HG03558 (cell line): ENCODE measurements around the gene ITPKC.
"Not testable (repeated sequence)": the region's sequence is repeated elsewhere in the genome, so short reads cannot be mapped to it uniquely, and the experiment has no call there.

Source experiments
- ATAC-seq: cut with Tn5 transposase; IDR thresholded peaks from one replicate; pipeline ENCODE4 v1.9.1; 2021; ENCODE audit warnings: moderate number of reproducible peaks; ENCODE audit not compliant: unreplicated experiment; ENCODE audit errors: extremely low read depth

ITPKC gene

DNA sequence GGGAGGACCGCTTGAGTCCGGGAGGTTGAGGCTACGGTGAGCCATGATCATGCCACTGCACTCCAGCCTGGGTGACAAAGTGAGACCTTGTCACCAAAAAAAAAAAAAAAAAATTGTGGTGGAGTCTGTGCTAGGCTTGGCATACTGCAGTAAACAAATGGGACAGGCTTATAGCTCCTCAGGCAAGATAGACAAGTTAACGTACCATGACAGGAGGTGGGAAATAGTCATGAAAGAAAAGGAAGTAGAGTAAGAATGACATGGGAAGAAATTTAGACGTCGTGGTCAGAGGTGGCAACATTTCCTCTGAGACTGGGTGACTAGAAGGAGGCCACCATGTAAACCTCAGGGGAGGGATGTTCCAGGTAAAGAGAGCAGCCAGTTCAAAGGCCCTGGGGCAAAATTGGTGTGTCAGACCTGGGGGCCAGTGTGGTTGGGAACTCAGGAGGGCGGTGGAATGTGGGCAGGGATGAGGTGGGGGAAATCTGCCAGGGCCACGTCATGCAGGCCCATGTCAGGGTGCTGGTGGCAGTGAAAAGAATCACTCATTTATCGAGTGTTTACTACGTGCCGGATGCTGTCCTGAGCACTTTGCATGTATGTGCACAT lies 39.7 kb downstream of the ITPKC start:
- no peak for ATAC-seq

GRCh38 chr19:40758491-40758890 lies 41.6 kb downstream of the ITPKC start:
- ATAC-seq = no peak

GRCh38 chr19:40759352-40759751 lies 42.4 kb downstream of the ITPKC start:
- no peak for ATAC-seq

DNA sequence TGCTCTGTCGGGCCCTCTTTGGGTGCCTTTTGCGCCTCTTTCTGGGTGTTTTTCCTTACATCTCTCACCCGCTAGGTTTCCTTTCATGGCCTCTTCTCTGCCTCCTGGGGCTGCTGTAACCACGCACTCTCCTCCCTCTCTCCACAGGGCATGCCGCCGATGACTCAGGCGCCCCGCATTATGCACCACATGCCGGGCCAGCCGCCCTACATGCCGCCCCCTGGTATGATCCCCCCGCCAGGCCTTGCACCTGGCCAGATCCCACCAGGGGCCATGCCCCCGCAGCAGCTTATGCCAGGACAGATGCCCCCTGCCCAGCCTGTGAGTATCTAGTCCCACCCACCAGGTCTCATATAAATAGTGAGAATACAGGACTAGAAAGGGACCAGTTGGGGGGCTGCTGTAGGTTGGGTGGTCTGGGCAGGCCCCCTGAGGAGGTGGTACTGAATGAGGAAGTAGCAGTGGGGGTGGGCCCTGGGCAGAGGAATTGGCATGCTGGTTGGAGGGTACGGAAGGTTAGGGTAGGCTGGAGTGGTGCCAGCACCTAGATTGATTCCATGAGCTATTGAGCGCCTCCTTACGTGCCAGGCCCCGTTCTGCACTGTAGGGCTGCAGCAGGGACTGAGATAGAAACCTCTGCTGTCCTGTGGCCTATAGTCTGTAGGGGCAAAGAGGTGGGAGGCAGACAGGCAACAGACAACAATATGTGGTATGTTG lies 46.0 kb downstream of the ITPKC start:
- ATAC-seq = no peak

DNA sequence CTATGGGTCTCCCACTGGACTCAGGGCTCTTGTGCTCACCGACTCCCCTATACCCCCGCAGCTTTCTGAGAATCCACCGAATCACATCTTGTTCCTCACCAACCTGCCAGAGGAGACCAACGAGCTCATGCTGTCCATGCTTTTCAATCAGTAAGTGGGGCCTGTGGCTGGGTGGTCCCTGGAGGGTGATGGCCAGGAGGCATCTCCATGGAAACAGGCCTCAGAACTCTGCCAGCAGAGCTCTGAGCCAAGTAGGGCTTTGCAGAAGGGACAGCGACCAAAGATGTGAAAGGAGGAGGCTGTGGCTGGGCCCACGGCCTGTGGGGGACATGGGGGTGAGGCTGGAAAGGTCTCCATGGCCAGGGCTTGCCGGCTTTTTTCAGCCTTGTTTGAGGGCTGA lies 46.6 kb downstream of the ITPKC start:
- ATAC-seq = no peak

GRCh38 chr19:40763963-40764362 lies 47.1 kb downstream of the ITPKC start:
- ATAC-seq = no peak

DNA sequence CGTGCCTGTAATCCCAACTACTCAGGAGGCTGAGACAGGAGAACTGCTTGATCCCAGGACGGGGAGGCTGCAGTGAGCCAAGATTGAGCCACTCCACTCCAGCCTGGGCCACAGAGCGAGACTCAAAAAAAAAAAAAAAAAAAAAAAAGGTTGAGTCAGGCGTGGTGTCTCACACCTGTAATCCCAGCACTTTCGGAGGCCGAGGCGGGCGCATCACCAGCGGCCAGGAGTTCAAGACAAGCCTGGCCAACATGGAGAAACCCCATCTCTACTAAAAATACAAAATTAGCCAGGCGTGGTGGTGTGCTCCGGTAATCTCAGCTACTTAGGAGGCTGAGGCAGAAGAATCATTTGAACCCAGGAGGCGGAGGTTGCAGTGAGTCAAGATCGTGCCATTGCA lies 49.5 kb downstream of the ITPKC start:
- not testable (repeated sequence) for ATAC-seq

- no peak for ATAC-seq
These were observed 52.0 kb downstream of the ITPKC start for GRCh38 chr19:40768869-40769268.

- not testable (repeated sequence) for ATAC-seq
These were observed 54.4 kb downstream of the ITPKC start for GRCh38 chr19:40771101-40771862.

DNA sequence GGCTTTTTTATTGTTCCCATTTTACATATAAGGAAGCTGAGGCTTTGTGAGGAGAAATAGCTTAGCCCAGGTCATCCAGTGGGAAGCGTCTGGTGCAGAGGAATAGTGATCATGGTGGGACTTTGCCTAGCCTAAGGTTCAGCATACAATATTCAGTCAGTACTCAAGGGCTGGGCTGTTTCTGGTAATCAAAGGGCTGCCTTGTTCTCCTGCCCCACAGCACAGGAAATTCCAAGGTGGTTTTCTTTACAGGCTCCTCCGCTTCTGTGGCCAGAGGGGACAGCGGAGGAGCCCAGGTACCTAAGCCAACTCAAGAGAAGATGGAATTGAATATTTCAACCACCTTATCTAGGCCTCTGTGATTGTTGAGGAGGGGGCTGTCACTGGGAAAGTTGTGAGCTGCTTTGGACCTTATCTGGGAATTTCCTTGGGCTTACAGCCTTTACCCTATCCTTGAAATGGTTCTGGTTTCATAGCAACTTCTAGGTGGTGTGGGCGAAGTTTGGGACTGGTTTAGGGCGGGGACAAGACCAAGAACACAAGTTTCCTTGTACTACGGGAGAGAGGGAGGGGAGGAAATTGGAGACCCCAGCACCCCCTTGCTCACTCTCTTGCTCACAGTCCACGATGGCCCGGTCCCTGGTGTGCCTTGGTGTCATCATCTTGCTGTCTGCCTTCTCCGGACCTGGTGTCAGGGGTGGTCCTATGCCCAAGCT lies 58.2 kb downstream of the ITPKC start, which contains the start of gene MIA:
MIA (plus strand) TSS at position 606 of the 716 bp plus-strand sequence; CDS start at position 628, 22 bp downstream.
- no peak for ATAC-seq

DNA sequence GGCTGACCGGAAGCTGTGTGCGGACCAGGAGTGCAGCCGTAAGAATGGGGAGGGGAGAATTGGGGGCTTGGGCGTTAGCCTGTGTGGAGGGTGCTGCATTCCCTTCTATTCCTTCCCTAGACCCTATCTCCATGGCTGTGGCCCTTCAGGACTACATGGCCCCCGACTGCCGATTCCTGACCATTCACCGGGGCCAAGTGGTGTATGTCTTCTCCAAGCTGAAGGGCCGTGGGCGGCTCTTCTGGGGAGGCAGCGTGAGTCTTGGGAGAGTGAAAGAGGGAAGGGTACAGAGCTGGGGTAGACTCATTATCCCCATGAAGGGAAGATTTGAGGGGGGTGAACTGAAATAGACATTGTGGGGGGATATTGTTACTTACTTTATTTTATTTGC lies 58.7 kb downstream of the ITPKC start:
- no peak for ATAC-seq

- no peak for ATAC-seq
These were observed 59.5 kb downstream of the ITPKC start for GRCh38 chr19:40776364-40776763.

- peak; percentile 38 for ATAC-seq
These were observed 60.2 kb downstream of the ITPKC start for GRCh38 chr19:40776932-40777644.

DNA sequence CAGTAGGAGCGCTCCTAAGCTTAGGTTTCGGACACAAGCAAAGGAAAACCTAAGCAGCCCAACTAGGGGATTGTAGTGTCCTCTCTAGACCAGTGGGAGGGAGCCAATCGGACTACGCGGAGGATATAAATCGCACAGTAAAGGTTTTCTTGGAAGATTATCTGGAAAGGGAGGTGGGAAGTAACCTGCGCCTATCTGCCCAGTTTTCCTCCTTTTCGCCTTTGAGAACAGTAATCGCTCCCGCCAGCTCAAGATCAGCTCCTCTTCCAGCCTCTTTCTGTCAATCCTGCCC lies 60.7 kb downstream of the ITPKC start:
- no peak for ATAC-seq

GRCh38 chr19:40777937-40778705 lies 61.2 kb downstream of the ITPKC start, which contains the start of gene RAB4B:
Gene RAB4B (plus strand): TSS chr19:40778247. CDS start chr19:40778376, 129 bp downstream.
- peak; percentile 28 for ATAC-seq

- ATAC-seq = no peak
These were observed 61.9 kb downstream of the ITPKC start for GRCh38 chr19:40778706-40779284.

DNA sequence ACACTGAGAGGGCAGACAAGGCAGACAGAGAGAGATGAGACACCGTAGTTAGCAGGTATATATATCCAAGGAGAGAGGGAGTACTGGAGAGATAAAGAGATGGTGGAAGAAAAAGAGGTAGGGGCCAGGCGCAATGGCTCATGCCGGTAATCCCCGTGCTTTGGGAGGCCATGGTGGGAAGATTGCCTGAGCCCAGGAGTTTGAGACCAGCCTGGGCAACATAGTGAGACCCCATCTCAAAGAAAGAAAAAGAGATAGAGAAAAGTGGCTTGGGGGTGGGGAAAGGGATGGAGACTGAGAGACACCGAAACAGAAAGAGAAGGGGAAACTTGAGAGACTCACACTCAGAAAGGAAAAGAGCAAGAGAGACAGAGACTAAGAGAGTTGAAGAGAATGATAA lies 63.7 kb downstream of the ITPKC start:
- ATAC-seq = no peak

- ATAC-seq = no peak
These were observed 64.2 kb downstream of the ITPKC start for GRCh38 chr19:40781140-40781539.

- no peak for ATAC-seq
These were observed 66.8 kb downstream of the ITPKC start for GRCh38 chr19:40783711-40784110.
